Spinal cord (tissue), 10 donors: Measurements from ENCODE around the gene CCDC9. TPM values are rescaled to one million over a fixed set of nuclear protein-coding genes. Genes with fewer than 3 reads are reported as not detected.
"Not testable (repeated sequence)": the region's sequence is repeated elsewhere in the genome, so short reads cannot be mapped to it uniquely, and the experiment has no call there.

Experiments used
- DNase-seq, 6 donors: peaks; one replicate each; pipeline versions ENCODE4 v3.0.0 to v3.0.0-alpha.2; 2013 to 2015; ENCODE audit warnings: low spot score in 6 of 6, low read depth in 4 of 6
- H3K27ac ChIP-seq: one replicate; pipeline ENCODE4 v1.5.1; 2013; ENCODE audit warnings: low read depth, low read length, control low read depth
- H3K27me3 ChIP-seq: one replicate; pipeline ENCODE4 v1.6.1; 2013; ENCODE audit warnings: low read length; ENCODE audit not compliant: control insufficient read depth, insufficient read depth
- H3K36me3 ChIP-seq: one replicate; pipeline ENCODE4 v1.6.1; 2013; ENCODE audit warnings: low read length; ENCODE audit not compliant: control insufficient read depth, insufficient read depth
- H3K4me1 ChIP-seq: one replicate; pipeline ENCODE4 v1.6.1; 2013; ENCODE audit warnings: low read length; ENCODE audit not compliant: control insufficient read depth, insufficient read depth
- H3K4me3 ChIP-seq: one replicate; pipeline ENCODE4 v1.5.1; 2013; ENCODE audit warnings: low read depth, low read length, control low read depth
- H3K9me3 ChIP-seq: one replicate; pipeline ENCODE4 v1.6.1; 2013; ENCODE audit warnings: low read length; ENCODE audit not compliant: control insufficient read depth, insufficient read depth
- WGBS: methylation state at CpG from one replicate; pipeline ENCODE4 v1.1.5; 2013; ENCODE audit warnings: missing lambda C conversion rate; ENCODE audit not compliant: insufficient coverage; 5-methylcytosine and 5-hydroxymethylcytosine counted together
- polyA plus RNA-seq, 2 donors: library from polyadenylated mRNA; unstranded; fragments of 120-200 nt; gene quantifications; one replicate each; pipeline ENCODE4 v1.2.1, GENCODE V29; 2013; ENCODE audit not compliant: insufficient read length in 2 of 2
- total RNA-seq, 2 donors: library from RNA; depleted of rRNA in 1 of 2; stranded (reverse); fragments of 120-200 nt in 1 of 2; fragments of >200 nt in 1 of 2; gene quantifications; one replicate each; pipeline versions ENCODE4 v1.2.3 to v1.2.4, GENCODE V29; 2013 to 2014
- donor health status: healthy.

The CCDC9 gene
- total and polyA plus RNA-seq, 4 donors = 4.3 to 25.3 (median 15.1) TPM

DNA sequence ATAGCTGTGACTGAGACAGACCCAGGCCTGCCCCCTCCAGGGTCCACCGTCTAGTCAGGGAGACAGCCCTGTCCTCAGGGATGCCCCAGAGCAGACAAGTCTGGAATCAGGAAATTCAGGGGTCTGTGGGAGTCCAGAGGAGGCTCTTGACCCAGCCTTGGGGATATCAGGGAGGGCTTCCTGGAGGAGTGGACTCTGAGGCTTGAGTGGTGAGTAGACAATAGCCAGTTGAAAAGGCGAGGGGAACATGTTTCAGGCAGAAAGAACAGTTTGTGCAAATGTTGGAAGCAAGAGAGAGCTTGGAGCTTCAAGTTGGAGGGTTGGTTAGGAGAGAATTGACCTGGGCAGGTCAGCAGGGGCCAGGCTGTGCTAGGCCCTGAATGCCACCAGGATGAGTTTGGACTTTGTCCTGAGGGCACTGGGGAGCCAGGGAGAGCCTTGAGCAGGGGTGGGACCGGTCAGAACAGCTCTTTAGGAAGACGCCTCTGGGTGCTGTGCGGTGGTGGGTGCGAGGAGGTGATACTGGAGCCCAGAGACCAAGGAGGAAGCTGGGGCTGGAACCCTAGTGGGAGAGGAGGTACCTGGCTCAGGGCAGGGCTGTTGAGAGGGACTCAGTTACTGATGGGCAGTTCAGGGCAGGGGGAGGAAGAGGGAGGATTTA is 2.7 kb downstream of the CCDC9 start:
- Histone ChIP-seq H3K27ac (no peak overlapping the region), H3K27me3 (no peaks in the 10 kb centered on the region), H3K4me1 (peaks cover 27% of the 10 kb centered on the region), H3K4me3 (no peak overlapping the region), H3K9me3 (no peaks in the 10 kb centered on the region), H3K36me3 (peaks cover 46% of the 10 kb centered on the region)
- no peak for DNase-seq
- 95% methylated on average over 6 of the region's 6 CpGs for WGBS

DNA sequence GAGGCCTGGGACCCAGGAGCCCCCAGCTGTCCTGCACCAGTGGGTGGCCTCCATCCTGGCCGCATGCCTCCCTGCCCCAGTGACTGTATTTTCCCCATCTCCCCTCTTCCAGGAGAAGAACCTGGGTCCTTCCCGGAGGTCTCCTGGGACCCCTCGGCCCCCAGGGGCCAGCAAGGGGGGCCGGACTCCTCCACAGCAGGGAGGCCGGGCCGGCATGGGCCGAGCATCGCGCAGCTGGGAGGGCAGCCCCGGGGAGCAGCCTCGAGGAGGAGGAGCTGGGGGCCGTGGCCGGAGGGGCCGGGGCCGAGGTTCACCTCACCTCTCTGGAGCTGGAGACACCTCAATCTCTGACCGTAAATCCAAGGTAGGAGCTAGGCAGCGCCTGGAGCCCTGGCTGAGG is 4.2 kb downstream of the CCDC9 start:
- Histone ChIP-seq H3K9me3 (no peaks in the 10 kb centered on the region), H3K36me3 (peaks cover 59% of the 10 kb centered on the region), H3K4me1 (peaks cover 26% of the 10 kb centered on the region), H3K27me3 (no peaks in the 10 kb centered on the region), H3K4me3 (no peak overlapping the region), H3K27ac (no peak overlapping the region)
- DNase-seq = no peak
- 93% methylated on average over 17 of the region's 17 CpGs for WGBS

DNA sequence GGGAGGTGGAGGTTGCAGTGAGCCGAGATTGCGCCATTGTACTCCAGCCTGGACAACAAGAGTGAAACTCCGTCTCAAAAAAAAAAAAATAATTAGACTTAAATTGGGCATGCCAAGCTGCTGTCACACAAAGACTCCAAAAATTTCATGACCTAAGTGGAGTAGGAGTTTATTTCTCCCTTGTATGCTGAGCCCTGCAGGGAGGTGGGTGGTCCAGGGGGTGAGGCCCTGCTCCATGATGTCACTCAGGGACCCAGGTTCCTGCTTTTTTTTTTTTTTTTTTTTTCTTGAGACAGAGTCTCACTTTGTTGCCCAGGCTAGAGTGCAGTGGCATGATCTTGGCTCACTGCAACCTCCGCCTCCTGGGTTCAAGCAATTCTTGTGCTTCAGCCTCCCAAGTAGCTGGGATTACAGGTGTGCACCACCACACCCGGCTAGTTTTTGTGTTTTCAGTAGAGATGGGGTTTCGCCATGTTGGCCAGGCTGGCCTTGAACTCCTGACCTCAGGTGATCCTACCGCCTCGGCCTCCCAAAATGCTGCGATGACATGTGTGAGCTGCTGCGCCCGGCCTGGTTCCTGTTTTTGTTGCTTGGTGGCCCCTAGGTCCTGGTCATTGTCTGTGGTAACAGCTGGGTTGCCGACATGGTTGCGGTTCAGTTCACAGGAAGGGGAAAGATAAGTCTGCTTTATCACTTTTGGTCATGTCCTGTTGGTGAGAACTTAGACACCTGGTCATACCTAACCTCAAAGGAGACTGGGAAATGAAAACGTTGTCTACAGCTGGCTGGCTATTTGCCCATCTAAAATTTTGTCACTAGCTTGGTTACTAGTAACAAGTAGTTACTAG is 5.8 kb downstream of the CCDC9 start:
- WGBS = 95% methylated on average over 12 of the region's 14 CpGs
- H3K4me1 ChIP-seq = peaks cover 14% of the 10 kb centered on the region
- not testable (repeated sequence) for H3K4me3 ChIP-seq, H3K27ac ChIP-seq, H3K9me3 ChIP-seq, DNase-seq, H3K27me3 ChIP-seq
- H3K36me3 ChIP-seq = peaks cover 71% of the 10 kb centered on the region

DNA sequence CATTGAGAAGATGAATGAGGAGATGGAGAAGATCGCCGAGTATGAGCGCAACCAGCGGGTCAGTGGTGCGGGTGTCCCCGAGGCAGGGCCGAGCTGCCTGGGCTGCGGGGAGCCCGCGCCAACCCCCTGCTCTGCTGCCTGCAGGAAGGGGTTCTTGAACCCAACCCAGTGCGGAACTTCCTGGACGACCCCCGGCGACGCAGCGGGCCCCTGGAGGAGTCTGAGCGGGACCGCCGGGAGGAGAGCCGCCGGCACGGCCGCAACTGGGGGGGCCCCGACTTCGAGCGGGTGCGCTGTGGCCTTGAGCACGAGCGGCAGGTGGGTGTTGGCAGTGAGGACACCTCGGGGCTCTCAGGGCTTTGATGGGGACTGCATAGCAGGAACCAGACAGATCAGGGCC is 8.3 kb downstream of the CCDC9 start:
- H3K27ac ChIP-seq = no peak overlapping the region
- no peaks in the 10 kb centered on the region for H3K27me3 ChIP-seq
- H3K4me1 ChIP-seq = no peaks in the 10 kb centered on the region
- DNase-seq = no peak
- no peak overlapping the region for H3K4me3 ChIP-seq
- no peaks in the 10 kb centered on the region for H3K9me3 ChIP-seq
- peaks cover 71% of the 10 kb centered on the region for H3K36me3 ChIP-seq
- 95% methylated on average over 29 of the region's 30 CpGs for whole genome bisulfite sequencing

DNA sequence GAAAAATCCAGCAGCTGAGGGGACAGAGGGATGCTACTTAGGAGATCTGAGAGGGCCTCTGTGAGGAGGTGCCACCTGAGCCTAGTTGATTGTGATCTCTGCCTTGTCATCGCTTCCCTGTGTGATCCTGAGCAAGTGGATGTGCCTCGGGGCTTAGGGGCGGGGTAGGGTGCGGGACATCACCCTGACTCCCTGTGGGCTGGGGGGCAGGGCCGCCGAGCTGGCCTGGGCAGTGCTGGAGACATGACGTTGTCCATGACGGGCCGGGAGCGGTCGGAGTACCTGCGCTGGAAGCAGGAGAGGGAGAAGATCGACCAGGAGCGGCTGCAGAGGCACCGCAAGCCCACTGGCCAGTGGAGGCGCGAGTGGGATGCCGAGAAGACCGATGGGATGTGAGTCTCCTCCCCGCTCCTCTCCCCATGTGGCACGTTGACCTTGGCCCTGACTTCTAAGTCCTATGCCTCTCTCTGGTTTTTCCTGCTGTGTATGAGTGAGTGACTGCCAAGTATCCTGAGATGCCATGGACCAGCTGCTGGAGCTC is 10.1 kb downstream of the CCDC9 start:
- Histone ChIP-seq H3K4me1 (no peaks in the 10 kb centered on the region), H3K9me3 (no peaks in the 10 kb centered on the region), H3K27ac (no peak overlapping the region), H3K4me3 (no peak overlapping the region), H3K36me3 (peaks cover 72% of the 10 kb centered on the region), H3K27me3 (no peaks in the 10 kb centered on the region)
- peak in 1 of 6 donors; percentile 59 for DNase-seq
- WGBS = 95% methylated on average over 17 of the region's 21 CpGs

DNA sequence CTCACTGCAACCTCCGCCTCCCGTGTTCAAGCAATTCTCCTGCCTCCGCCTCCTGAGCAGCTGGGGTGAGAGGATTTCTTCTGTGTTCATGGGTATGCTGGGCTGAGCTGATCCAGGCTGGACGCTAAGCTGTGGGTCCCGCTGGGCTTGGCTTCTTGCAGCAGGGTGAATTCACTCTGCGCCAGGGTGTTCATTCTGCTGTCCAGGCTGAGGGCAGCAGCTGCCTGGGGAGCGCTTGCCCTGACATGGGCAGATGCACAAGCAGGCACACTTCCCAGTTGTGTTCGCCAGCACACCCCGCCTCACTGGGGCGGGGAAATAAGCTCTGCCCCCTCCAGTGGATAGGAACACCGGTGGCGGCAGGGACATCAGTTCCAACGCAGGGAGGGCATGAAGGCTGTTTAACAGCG is 11.0 kb downstream of the CCDC9 start:
- WGBS = 73% methylated on average over 11 of the region's 14 CpGs
- no peak for DNase-seq
- H3K9me3 ChIP-seq = no peaks in the 10 kb centered on the region
- H3K27ac ChIP-seq = no peak overlapping the region
- no peaks in the 10 kb centered on the region for H3K27me3 ChIP-seq
- peaks cover 75% of the 10 kb centered on the region for H3K36me3 ChIP-seq
- H3K4me1 ChIP-seq = peaks cover 6% of the 10 kb centered on the region
- no peak overlapping the region for H3K4me3 ChIP-seq

DNA sequence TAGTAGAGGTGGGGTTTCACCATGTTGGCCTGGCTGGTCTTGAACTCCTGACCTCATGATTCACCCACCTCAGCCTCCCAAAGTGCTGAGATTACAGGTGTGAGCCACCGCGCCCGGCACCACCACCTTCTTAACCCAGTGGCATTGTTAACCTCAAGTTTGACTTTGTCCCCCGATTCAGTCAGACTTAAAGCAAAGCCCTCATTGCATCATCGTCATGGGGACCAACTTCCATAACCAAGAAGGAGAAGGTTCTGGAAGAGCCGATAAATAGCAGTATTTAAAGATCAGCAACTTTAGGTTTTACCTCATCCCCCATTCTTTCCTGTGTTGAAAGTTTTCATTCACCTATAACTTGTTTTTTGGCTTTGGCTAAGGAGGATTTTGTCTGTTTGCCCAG is 11.7 kb downstream of the CCDC9 start:
- H3K9me3 ChIP-seq = no peaks in the 10 kb centered on the region
- no peaks in the 10 kb centered on the region for H3K27me3 ChIP-seq
- H3K36me3 ChIP-seq = peaks cover 72% of the 10 kb centered on the region
- H3K4me3 ChIP-seq = no peak overlapping the region
- peaks cover 13% of the 10 kb centered on the region for H3K4me1 ChIP-seq
- no peak overlapping the region for H3K27ac ChIP-seq
- DNase-seq = no peak
- WGBS = no CpG with 5 or more reads among the region's 6 CpGs

DNA sequence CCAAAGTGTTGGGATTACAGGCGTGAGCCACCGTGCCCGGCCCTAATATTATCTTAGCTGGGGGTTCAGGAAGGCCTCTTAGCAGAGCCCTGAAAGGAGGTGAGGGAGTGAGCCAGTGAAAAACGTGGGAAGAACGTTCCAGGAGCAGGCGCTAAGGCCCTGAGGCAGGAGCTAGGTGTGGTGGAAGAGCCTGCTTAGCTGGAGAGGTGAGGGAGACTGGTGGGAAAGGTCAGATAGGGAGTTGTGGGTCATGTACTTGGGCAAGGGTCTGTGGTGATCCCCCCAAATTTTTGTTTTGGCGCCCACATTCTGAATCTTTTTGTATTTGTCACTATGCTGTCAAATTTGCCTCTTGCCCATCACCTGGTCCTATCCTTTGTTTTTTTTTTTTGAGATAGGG is 13.3 kb downstream of the CCDC9 start:
- Histone ChIP-seq H3K27ac (no peak overlapping the region), H3K27me3 (no peaks in the 10 kb centered on the region), H3K4me3 (no peak overlapping the region), H3K9me3 (no peaks in the 10 kb centered on the region), H3K4me1 (peaks cover 22% of the 10 kb centered on the region), H3K36me3 (peaks cover 61% of the 10 kb centered on the region)
- 93% methylated on average over 6 of the region's 7 CpGs for WGBS
- DNase-seq = no peak

DNA sequence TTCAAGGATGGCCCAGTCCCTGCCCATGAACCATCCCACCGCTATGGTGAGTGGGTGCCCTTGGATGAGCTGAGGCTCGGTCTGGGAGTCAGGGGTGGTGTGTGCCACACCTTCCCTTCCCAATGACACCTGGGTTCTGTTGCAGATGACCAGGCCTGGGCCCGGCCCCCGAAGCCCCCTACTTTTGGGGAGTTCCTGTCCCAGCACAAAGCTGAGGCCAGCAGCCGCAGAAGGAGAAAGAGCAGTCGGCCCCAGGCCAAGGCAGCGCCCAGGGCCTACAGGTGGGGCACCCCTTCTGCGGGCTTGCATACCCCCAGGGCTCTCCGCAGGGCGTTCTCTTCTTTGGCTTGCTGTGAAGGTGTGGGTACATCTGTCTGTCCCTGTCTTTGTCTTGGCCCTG is 14.1 kb downstream of the CCDC9 start:
- peaks cover 54% of the 10 kb centered on the region for H3K36me3 ChIP-seq

More for the DNA sequence above, 14.1 kb downstream of the CCDC9 start:
- Histone ChIP-seq H3K27me3 (no peaks in the 10 kb centered on the region), H3K27ac (no peak overlapping the region), H3K9me3 (no peaks in the 10 kb centered on the region), H3K4me3 (no peak overlapping the region), H3K4me1 (peaks cover 26% of the 10 kb centered on the region)
- DNase-seq = no peak
- WGBS = 92% methylated on average over 9 of the region's 10 CpGs
